Midbrain (tissue), 1 donor: ENCODE data around the gene GET4.
"Not testable (repeated sequence)": the region's sequence is repeated elsewhere in the genome, so short reads cannot be mapped to it uniquely, and the experiment has no call there.

Experiments used
- DNase-seq: peaks from one replicate; lab custom pipeline; 2025; lab: John Stamatoyannopoulos, UW

GET4 gene

GRCh38 chr7:871900-872537, 4.3 kb upstream of the GET4 start:
- DNase-seq = no peak

GRCh38 chr7:872685-873084, 3.7 kb upstream of the GET4 start:
- DNase-seq = not testable (repeated sequence)

- peak; percentile 81 for DNase-seq
These were observed 2.9 kb upstream of the GET4 start for GRCh38 chr7:873367-874002.

GRCh38 chr7:874031-874749, 2.2 kb upstream of the GET4 start:
- no peak for DNase-seq

GRCh38 chr7:875051-875450, 1.3 kb upstream of the GET4 start:
- no peak for DNase-seq

GRCh38 chr7:875476-876076, 778 bp upstream of the GET4 start:
- no peak for DNase-seq

GRCh38 chr7:876972-877311, 588 bp downstream of the GET4 start:
- no peak for DNase-seq

- no peak for DNase-seq
These were observed 1.2 kb downstream of the GET4 start for GRCh38 chr7:877312-878232.

GRCh38 chr7:879093-879492, 2.7 kb downstream of the GET4 start:
- no peak for DNase-seq

- DNase-seq = no peak
These were observed 3.4 kb downstream of the GET4 start for GRCh38 chr7:879706-880105.

- DNase-seq = no peak
These were observed 4.1 kb downstream of the GET4 start for GRCh38 chr7:880450-880849.

- DNase-seq = no peak
These were observed 5.3 kb downstream of the GET4 start for GRCh38 chr7:881441-882234.

GRCh38 chr7:882336-883035, 6.1 kb downstream of the GET4 start:
- no peak for DNase-seq

GRCh38 chr7:883055-884021, 7.0 kb downstream of the GET4 start:
- peak; percentile 33 for DNase-seq

GRCh38 chr7:884191-885003, 8.0 kb downstream of the GET4 start:
- no peak for DNase-seq

- no peak for DNase-seq
These were observed 9.0 kb downstream of the GET4 start for GRCh38 chr7:885261-885892.

GRCh38 chr7:885893-886625, 9.7 kb downstream of the GET4 start:
- DNase-seq = no peak
